ENCODE data around the gene TAOK3.
A peak's percentile ranks its signal among the peaks of the same experiment; 100 is the strongest.
"Not testable (repeated sequence)": the region's sequence is repeated elsewhere in the genome, so short reads cannot be mapped to it uniquely, and the experiment has no call there.

Gene TAOK3

DNA sequence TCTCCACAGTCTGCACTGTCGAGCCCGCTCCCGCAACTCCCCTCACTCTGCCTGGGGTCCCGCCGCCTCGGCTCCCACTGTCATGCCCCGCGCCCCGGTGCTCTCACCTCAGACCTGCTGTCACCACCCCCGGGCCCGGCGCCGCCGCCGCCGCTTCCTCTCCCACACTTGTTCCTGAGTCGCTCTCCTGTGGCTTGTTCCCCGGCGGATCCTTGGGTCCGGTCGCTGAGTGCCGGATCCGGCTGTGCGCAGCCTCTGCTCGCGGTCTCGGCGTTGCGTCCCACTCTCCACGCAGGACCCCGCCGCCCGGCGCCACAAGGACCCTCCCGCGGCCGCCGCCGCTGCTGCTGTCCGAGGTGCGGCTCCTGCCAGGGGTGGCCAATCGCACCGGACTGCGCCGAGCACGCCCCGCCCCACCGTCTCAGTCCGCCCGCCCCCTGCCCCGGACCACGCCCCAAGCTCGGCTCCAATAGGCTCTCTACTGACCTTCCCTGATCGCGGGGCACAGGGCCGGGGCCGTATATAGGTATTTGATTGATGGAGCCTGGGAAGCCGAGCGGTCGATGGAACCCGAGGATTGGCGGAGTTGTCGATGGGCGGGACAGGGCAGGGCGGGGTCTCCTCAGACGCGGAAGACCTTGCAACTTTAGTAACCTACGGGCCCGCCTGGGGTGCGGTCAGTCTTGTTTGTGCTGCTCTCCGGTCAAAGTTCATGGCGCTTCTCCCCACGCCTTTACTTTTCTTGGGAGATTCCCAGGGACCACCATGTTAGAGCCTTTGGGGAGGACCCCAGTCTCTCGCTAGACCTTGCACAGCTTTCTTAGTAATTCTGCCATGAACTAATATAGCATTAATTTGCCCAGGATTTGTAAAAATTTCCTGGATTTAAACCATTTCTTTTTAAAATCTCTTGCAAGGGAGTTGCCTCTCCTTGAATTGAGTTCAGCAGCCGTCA is at the start of gene TAOK3:
Gene TAOK3 (minus strand): TSS at position 367 of the 955 bp plus-strand sequence. CDS start 117,340 bp downstream, outside the sequence.
- DNase-seq: peak; percentile 97

DNA sequence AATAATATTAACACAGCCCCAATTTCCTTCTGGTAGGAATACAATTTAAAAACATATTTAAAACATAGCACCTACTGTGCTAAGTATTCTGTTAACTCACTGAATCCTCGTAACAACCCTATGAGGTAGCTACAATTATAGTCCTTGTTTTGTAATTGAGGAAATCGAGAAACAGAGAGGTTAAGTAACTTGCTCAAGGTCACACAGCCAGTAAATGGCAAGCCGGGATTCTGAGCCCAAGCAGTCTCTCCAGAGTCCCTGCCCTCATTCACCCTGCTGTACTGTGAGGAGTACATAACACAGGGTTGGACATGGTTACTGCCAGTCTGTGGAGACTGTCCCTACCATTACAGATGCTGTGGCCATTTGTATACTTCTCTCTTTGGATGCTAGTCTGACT is 48.0 kb upstream of the TAOK3 start:
- DNase-seq: no peak

DNA sequence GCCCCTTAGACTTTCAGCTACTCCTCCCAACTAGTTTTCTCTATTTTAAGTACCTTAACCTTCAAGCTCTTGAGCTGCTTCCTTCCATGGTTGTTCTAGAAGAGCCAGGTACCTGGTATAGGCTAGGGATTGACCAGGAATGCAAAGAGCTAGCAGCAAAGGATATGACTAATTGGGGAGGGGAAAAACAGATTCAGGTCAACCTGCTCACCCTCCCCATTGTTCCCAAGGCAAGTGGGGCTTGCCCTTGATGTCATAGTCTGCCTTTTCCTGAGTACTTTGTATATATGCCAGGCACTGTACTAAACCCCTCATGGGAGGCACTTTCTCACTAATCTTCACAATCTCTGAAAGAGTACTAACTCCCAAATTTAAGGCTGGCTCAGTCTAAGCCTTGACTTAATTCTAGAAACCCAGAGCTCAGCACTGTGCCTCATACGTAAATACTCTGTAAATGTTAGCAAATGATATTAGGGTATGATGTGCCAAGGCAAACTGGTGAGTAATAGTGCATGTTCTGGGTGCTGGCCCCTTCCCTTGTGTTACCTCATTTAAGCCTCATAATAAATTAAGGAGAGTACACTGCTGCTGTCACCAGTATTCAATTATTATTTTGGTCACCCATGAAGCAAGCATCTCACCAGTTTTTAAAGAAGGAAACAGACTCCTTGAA is 45.8 kb upstream of the TAOK3 start:
- DNase-seq: no peak

DNA sequence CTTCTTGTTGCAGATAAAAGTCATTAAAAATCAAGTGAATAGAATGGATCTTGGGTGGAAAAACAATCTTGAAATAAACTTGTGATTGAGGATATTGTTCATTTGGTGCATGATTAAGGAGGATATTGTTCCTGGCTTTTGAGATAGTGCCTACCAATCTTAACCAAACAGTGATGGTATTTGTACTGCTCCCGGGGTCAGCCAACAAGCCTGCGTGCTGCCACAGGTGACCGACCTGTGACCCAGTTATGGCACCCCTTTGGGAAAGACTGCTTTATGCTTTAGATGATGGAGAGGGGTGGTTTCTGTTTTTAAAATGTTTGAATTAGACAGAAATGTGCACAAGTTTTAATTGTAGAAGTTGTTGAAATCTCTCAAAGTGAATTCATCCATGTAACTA is 45.2 kb upstream of the TAOK3 start:
- DNase-seq: no peak

DNA sequence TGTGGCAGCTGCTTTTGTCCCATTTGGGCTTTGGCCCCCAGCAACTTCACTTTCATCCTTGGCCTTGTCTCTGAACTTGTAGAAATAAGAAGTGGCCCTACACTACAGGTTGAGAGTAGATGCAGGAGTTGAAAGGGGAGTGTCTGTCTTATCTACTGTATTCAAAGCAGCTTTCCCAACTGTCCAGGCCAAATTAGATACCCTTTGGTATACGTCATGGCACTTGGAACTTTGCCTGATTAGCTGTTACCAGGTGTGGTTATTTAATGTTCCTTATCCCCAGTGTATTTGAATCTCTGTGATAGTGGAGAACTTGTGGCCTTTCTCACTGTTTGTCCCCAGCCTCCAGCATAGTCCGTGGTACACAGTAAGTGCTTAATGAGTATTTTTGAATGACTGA is 37.1 kb upstream of the TAOK3 start:
- no peak for DNase-seq

DNA sequence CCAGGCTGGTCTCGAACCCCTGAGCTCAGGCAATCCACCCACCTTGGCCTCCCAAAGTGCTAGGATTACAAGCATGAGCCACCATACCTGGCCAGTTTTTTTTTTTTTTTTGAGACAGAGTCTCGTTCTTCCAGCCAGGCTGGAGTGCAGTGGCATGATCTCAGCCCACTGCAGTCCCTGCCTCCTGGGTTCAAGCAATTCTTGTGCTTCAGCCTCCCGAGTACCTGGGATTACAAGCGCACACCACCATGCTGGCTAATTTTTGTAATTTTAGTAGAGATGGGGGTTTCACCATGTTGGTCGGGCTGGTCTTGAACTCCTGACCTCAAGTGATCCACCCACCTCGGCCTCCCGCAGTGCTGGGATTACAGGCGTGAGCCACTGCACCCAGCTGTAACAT is 35.5 kb upstream of the TAOK3 start:
- DNase-seq: not testable (repeated sequence)

DNA sequence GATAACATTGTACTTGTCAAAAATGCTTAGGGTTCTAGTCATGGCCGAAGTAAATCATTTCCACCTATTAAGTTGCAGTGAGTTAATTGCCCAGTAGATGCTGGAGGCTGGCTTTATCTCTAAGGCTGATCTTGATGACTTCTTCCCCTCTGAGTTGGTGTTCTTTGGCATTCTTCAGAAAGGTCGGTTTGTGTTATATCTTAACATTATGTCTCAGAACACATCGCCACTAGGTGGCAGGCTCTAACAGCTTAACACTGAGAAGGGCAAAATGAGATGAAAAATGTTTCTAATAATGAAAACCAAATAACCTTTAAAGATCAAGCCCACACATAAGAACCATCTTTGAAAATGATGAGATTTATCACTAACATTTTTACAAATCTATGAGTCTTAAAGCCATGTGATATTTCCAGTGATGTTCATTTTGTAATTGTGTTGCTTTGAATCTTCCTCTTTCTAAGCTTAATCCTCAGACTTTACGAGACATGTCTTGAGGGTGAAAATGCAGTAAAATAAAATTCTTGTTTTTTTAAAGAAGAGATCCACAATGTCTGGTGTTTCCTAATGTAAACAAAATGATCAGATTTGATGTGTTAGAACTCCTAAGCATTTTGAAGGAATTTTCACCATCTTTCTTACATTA is 32.3 kb upstream of the TAOK3 start:
- DNase-seq: peak; percentile 76

DNA sequence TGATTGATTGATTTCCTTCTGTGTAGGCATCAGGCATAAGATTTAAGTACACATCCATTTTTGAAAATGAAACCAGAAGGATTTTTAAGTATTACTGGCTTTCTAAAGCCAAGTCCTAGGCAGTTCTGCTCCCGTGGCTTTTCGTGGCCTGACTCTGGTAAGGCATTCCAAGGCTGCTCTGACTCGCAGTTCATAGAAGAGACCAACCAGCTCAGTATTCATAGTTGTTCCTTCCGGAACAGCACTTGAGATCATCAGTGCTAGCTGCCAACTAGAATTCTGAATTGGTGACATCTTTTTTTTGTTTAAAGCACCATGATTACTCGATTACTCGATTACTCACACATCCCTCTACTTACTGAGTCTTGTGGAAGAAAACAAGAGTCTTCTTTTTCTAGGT is 29.5 kb upstream of the TAOK3 start:
- DNase-seq: no peak

DNA sequence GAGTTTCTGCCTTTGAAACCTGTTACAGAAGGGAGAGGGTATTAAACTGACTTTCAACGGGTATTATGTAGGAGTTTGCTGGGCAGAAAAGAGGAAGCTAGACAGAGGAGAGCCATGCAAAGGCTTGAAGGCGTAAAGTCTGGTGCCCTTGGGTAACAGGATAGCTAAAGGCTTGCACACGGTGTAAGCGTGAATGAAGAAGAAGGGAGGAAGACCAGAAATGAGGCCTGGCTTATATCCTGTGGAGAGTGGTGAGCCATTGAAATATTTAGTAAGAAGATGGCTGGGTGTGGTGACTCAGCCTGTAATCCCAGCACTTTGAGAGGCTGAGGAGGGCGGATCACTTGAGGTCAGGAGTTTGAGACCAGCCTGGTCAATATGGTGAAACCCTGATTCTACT is 26.2 kb upstream of the TAOK3 start:
- DNase-seq: no peak

DNA sequence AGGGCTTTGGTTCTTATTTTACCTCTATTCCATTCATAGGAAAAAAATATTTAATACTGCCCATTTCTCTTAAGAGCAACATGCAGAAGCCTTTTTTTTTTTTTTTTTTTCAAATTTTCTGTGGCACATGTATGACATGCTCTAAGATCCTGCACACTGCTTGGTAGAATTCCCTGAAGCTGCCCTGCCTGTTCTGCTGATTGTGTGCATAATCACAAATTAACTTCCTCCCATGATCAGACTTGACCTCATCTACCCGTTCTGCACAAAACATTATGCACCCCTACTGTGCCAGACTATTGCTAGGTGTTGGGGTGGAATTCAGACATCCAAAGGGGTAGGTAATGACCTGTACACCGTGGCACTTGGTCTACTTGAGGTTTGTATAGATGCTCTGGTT is 25.8 kb upstream of the TAOK3 start:
- no peak for DNase-seq

DNA sequence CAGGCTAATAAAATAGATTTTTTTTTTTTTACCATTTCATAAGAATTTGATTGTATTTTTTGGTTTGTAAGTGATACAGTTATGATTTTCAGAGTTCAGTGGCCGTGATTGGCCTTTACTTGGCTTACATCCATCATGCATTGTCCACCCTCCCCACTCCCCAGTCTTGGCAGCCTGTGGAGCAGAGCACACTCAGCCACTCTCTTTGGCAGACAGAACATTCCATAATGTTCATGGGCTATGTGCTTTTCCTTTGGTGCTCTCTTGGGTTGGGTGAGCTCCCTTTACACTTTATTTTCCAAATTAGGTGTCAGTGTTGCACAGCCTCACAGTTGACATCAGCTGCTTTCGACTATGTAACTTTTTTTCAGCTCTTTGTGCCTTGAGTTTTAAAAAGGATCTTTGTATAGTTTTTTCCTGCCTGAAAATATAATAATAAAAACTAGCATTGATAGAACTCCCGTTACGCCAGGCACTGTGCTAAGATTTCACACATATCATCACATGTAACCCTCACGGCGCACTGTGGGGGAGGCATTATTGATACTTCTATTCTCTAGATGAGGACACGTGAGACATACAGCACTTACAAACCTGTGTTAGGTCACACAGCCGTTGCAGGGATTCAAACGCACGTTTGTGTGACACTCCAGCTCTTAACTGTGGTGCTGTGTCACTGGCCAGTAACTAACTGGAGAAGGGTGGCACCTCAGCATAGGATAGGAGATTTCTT is 25.2 kb upstream of the TAOK3 start:
- DNase-seq: no peak

DNA sequence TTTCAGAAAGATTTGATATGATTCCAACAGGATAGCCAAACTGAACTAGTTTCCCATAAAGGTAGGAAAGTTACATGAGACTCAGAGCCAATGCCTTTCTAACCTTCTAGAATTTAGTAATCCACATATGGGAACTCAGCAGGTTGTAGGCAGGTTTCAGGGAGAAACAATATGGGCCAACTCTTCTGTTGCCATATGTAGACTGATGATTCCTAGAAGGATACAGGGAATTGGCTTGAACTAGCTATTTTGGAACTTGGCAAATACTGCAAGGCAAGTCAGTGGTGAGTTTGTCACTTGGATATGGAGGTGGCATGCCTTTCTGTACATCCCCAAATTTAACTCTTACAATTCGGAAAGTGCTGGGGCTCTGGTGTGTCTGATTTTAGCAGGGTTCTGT is 19.1 kb upstream of the TAOK3 start:
- no peak for DNase-seq

DNA sequence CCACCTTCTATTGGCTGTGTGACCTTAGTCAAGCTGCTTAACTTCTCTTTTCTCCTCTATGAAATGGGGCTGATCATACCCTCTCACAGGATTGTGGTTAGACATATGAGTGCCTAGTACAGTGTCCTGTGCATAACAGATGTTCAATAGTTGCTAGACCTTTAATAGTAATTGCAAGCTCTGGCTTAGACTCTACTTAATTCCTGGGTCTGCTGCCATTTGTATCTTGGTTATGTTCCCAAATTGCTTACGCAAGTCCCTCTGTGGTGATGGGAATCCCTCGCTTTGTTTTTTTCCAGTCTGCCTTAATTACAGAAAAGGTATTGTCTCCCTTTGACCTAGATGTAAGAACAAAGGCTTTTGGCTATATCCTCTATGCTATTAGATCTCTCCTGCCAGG is 18.7 kb upstream of the TAOK3 start:
- DNase-seq: no peak

DNA sequence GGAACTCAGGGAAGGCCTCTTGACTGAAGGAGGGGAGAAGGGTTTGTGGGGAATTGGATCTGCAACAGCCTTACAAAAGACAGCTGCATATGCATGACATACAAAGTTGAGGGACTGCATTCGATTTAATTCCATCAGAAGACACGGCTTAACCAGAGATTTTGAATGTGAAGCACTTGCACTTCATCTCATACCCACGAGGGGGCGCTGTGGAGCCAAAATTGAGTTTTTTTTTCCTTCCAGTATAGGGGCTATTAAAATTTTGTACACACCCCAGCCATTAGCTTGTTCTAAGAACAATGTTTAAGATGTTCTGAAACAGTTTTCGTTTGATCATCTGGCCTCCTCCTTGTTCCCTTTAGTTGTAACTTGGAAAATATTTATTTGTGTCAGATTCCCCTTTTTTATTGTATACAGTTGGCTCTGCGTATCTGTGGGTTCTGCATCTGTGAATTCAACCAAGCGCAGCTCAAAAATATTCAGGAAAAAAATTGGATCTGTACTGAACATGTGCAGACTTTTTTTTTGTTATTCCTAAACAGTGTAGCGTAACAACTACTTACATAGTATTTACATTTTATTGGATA is 5.3 kb upstream of the TAOK3 start:
- peak; percentile 90 for DNase-seq

DNA sequence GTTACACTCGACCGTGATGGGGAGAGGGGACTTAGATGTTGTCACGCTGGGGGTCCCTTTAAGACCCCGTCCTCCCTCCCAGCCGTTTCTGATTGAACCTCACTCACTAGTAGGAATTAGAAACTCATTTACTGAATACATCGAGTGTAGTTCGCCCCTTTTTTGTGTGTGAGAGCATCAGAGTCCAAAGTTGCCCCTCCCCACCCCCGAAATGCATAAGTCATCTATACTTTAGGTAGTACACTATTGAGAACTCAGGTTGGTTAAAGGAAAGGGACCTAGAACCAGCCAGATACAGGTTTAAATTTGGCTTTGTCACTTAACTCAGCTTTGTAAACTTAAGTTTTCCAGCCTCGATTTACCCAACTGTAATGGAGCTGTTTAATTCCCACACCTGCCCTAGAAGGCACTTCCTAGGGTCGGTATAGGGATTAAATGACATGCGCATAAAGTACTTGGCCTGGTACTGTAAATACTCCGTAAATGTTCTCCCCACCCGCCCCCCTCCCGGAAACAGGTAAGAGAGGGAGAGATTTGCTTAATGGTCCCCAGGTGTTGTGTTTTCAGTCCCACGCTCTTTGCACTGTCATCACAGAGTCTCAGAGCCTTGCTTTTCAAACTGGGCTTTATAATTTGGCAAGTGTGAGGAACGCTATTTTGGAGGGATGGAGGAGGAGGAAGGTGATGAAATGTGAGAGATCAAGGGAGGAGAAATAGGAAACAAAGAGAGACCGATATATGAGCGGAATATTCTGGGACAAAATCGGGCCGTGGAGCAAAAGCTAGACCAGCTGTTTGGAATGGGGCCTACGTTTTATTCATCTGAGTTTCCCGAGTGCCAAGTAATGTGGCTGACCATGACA is 4.5 kb upstream of the TAOK3 start:
- peak; percentile 28 for DNase-seq

DNA sequence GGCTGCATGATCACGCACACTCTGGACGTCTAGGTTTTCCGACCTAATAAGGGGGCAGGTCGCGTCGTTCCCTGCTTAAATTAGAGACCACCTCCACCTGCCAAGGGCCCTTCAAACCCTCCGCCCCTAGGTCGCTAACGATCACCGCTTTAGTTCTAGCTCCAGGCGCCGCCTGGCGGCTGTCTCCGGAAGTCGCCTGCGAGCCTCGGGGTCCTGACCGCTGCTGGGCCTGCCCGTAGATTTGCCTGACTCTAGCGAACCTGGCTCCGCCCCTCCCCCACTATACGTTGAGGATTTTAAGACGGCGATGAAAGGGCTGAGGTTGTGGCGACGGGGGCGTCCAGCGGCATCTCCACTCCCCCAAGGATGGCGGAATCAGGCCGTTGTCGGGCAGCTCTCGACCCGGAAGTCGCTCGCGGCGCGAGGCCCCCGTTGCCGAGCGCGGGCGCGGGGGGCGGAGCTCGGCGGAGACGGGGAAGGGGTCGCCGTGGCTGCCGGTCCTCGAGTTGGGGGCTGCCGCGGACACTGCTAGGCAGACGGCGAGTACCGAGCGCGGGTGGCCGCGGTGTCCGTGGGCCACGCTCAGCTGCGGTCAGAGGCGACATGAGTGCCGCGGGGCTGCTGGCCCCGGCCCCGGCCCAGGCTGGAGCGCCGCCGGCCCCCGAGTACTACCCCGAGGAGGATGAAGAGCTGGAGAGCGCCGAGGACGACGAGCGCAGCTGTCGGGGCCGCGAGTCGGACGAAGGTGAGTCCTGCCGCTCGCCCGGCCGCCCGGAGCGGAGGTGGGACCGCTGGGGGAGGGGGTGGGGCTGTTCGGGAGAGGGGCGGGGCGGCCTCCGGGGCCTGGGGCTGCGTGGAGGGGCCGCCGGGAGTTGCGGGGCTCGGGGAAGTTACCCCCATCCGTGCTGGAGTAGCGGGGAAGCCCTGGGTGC is 3.6 kb upstream of the TAOK3 start, which contains the start of gene SUDS3:
Gene SUDS3 (plus strand): TSS at position 467 of the 932 bp plus-strand sequence. CDS start 137 bp downstream, at position 604.
- DNase-seq: peak; percentile 98

DNA sequence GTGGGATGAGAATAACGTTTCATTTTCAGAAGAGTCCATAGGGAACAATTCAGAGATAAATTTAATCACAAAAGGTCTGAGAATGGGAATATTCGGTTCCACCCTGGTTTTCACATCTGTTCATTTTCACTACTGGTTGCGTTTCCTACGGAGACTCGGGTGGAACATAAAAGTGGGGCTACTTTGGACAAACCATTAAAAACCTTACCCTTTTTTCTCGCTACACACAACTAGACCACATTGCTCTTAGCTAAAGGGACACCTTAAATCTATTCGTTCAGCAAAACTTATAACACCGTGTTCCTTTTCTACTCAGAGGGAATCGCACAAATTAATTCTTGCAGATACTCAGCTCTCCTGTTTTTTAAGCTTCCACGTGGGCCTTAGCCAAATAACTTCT is 2.6 kb upstream of the TAOK3 start:
- DNase-seq: no peak

DNA sequence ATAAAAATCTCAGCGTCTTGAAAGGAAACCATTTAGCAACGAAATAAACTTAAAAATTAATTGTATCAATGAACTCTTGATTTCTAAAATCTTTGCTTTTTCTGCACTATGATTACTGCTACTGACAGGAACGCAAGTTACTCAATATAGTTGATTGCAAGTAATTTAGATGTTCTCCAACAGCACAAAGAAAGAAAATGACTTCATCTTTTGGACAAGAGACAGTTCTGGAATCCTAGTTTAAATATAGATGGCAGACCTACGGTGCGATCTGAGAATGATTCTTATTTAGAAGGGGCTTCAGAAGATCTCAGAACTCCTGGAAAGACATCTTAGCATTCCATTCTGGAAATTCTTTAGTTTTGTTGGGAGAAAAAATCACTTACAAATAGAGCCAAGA is 2.2 kb upstream of the TAOK3 start:
- no peak for DNase-seq

DNA sequence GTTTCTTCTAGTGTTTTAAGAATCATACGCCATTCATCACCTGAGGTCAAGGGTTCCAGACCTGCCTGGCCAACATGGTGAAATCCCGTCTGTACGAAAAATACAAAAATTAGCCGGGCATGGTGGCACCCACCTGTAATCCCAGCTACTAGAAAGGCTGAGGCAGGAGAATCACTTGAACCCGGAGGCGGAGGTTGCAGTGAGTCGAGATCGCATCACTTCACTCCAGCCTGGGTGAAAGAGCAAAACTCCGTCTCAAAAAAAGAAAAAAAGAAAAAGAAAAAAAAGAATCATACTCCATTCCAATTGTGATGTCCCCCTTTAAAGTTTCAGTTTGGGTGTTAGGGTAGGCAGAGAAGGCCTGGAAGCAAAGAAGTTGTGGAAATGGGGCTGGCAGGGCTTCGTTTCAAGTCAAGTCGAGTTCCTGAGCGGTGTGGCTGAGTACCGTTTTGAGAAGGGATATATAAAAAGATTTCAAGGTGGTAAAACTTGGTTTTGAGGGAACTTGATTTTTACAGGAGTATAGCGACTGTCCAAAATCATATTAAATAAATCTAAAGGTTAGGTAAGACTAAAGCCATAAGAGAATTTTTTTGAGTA is 1.5 kb upstream of the TAOK3 start:
- no peak for DNase-seq

DNA sequence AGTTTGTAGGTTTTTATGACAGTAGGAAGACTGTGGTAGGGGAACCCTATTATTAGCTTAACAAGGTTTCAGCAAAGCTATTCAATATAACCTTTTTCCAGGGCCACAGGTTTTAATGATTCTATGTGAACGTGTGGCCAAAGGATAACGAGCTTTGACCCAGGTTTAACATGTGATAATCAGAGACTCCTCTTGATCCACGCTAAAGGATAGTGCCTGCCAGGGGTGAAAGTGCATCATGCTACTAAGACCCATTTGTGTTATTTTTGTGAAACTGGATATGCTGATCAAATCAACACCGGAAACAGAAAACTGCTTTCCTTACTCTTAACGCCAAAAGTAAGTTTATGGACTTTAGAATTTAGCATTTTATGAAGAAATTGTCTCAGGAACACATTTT is 909 bp upstream of the TAOK3 start:
- no peak for DNase-seq
